HepG2 (cell line): ENCODE results near the gene RPS19BP1. TPM values are rescaled to one million over a fixed set of nuclear protein-coding genes. Genes with fewer than 3 reads are reported as not detected.

ENCODE experiments used
- ATAC-seq: fragments of 200-7000 bp; cut with Tn5 transposase; 3 replicates; pipeline ENCODE4 v1.9.1; 2020; ENCODE audit warnings: mild to moderate bottlenecking, moderate library complexity
- BruUV-seq: library from RNA; stranded (reverse); fragments of 400-500 nt; replicated peaks from 2 replicates; lab custom pipeline; 2021; lab: Mats Ljungman, UMichigan
- CTCF ChIA-PET: fragments of 300-600 bp; formaldehyde crosslinking; extraction: SDS; loops from one replicate; lab custom pipeline; 2021; ENCODE audit warnings: low total read pairs, inconsistent platforms, low intra/inter-chr PET ratio; lab: Yijun Ruan, JAX
- POLR2A ChIA-PET: fragments of 350-600 bp; sonication (Branson Sonifier 250); formaldehyde crosslinking; loops from one replicate; lab custom pipeline; 2020; ENCODE audit warnings: antibody characterized with exemption, inconsistent platforms; lab: Yijun Ruan, JAX
- DNase-seq: peaks from one replicate; pipeline ENCODE4 v3.0.0-alpha.2; 2015; ENCODE audit warnings: low spot score
- FAIRE-seq: peaks from 3 replicates; lab custom pipeline; 2011; peaks lifted over from hg19 to GRCh38; lab: Jason Lieb, UNC
- H2AFZ ChIP-seq: one replicate; pipeline ENCODE4 v1.6.1; 2011; ENCODE audit warnings: low read length, inconsistent platforms
- H3K27ac ChIP-seq: fragments of 300-600 bp; 3 replicates; pipeline ENCODE4 v1.8.0; 2011; ENCODE audit warnings: mixed run types, mild to moderate bottlenecking, mixed read lengths, low read length, inconsistent platforms; ENCODE audit not compliant: insufficient read depth; ENCODE audit errors: extremely low read length
- H3K27me3 ChIP-seq, 2 experiments: fragments of 200-600 bp in 1 of 2; 2 replicates in 1 of 2; 3 replicates in 1 of 2; pipeline versions ENCODE4 v1.6.0 to v1.8.0; 2011; ENCODE audit warnings: low read length in 2 of 2, mild to moderate bottlenecking in 2 of 2, moderate library complexity in 2 of 2, inconsistent platforms in 1 of 2; ENCODE audit not compliant: insufficient read depth in 2 of 2, control insufficient read depth in 1 of 2
- H3K36me3 ChIP-seq, 2 experiments: fragments of 200-600 bp in 1 of 2; replicated peaks in 1 of 2; 2 replicates in 1 of 2; 3 replicates in 1 of 2; pipeline versions ENCODE4 v1.5.1 to v1.8.0; 2011; ENCODE audit warnings: low read length in 2 of 2, inconsistent platforms in 1 of 2; ENCODE audit not compliant: insufficient read depth in 2 of 2, control insufficient read depth in 1 of 2
- H3K4me1 ChIP-seq: 2 replicates; pipeline ENCODE4 v1.5.1; 2012; ENCODE audit warnings: low read length, inconsistent platforms; ENCODE audit not compliant: insufficient read depth
- H3K4me2 ChIP-seq: 2 replicates; pipeline ENCODE4 v1.6.0; 2011; ENCODE audit warnings: low read depth, low read length, inconsistent platforms
- H3K4me3 ChIP-seq, 3 experiments: fragments of 200-600 bp in 1 of 3; sonication (generic), shearing (Covaris generic) in 1 of 3; replicated peaks in 1 of 3; 2 replicates each; pipeline ENCODE4 v1.5.1; 2011 to 2016; ENCODE audit warnings: low read length in 3 of 3, inconsistent platforms in 2 of 3, low read depth in 2 of 3, mild to moderate bottlenecking in 2 of 3, control low read depth in 1 of 3, mixed read lengths in 1 of 3; ENCODE audit not compliant: insufficient read depth in 1 of 3
- H3K79me2 ChIP-seq: one replicate; pipeline ENCODE4 v1.6.1; 2011; ENCODE audit warnings: low read length, inconsistent platforms; ENCODE audit not compliant: insufficient read depth
- H3K9ac ChIP-seq: 2 replicates; pipeline ENCODE4 v1.6.0; 2011; ENCODE audit warnings: mild to moderate bottlenecking, low read depth, low read length, inconsistent platforms; ENCODE audit not compliant: insufficient read depth
- H3K9me3 ChIP-seq: 2 replicates; pipeline ENCODE4 v1.5.1; 2012; ENCODE audit warnings: mild to moderate bottlenecking, low read length
- H4K20me1 ChIP-seq: 2 replicates; pipeline ENCODE4 v1.6.0; 2011; ENCODE audit warnings: inconsistent platforms, mild to moderate bottlenecking, low read length, moderate library complexity; ENCODE audit not compliant: insufficient read depth
- AHDC1 ChIP-seq: sonication (generic); formaldehyde crosslinking; IDR thresholded peaks from 2 replicates; pipeline ENCODE4 v1.5.1; 2020; ENCODE audit warnings: mild to moderate bottlenecking, missing genetic modification reagents, borderline replicate concordance
- SATB2 ChIP-seq: sonication (generic); formaldehyde crosslinking; IDR thresholded peaks from 2 replicates; pipeline ENCODE4 v1.5.0; 2020; ENCODE audit warnings: missing genetic modification reagents
- whole genome bisulfite sequencing: methylation state at CpG from one replicate; pipeline ENCODE4 v1.1.6; 2017; ENCODE audit warnings: low lambda C conversion rate; 5-methylcytosine and 5-hydroxymethylcytosine counted together
- in situ Hi-C: cut with HindIII; loops from 2 replicates; pipeline ENCODE4 v1.10.0; 2017; ENCODE audit warnings: low pct_unique_long_range_greater_than_20kb; ENCODE audit not compliant: extremely low pct_ligation_motif_present
- intact Hi-C: fragments of 100-400 bp; cut with micrococcal nuclease; formaldehyde crosslinking; loops from one replicate; pipeline ENCODE4 v1.10.0; 2022; ENCODE audit not compliant: unreplicated experiment
- polyA plus RNA-seq, 8 experiments: library from polyadenylated mRNA; depleted of rRNA in 3 of 8; stranded (reverse) in 7 of 8; unstranded in 1 of 8; fragments of >200 nt; fragmentation: Illumina TruSeq in 4 of 8; extraction: Trizol in 4 of 8; gene quantifications; 2 replicates each; pipeline versions ENCODE4 v1.2.1 to v1.2.3, GENCODE V29; 2011 to 2016; ENCODE audit warnings: low read depth in 4 of 8, missing spikeins in 1 of 8, mixed read lengths in 1 of 8; ENCODE audit not compliant: insufficient read depth in 1 of 8
- total RNA-seq, 5 experiments: library from RNA; depleted of rRNA; stranded (reverse); fragments of >200 nt; fragmentation: Illumina TruSeq; extraction: Trizol; gene quantifications; 2 replicates each; pipeline ENCODE4 v1.2.3, GENCODE V29; 2016; ENCODE audit warnings: low read depth in 1 of 5
- TF ChIP-seq, protein P1 (sequence below), 2 experiments: fragments of 450-650 bp in 1 of 2; sonication (generic) in 1 of 2; formaldehyde crosslinking in 1 of 2; IDR thresholded peaks; 2 replicates each; pipeline versions ENCODE4 v1.6.1 to v1.8.0; 2016 to 2022; ENCODE audit warnings: antibody characterized with exemption in 1 of 2, mild to moderate bottlenecking in 1 of 2, missing genetic modification reagents in 1 of 2
- TF ChIP-seq, protein P2 (sequence below): sonication (generic); formaldehyde crosslinking; IDR thresholded peaks from 2 replicates; pipeline ENCODE4 v1.4.0; 2020; ENCODE audit warnings: missing genetic modification reagents

The RPS19BP1 gene
- total and polyA plus RNA-seq, 2 of the 13 experiments (the other 11 are each of a cell fraction or from before 2014, with no cell fraction given), result 44.3 to 81.3 TPM

DNA sequence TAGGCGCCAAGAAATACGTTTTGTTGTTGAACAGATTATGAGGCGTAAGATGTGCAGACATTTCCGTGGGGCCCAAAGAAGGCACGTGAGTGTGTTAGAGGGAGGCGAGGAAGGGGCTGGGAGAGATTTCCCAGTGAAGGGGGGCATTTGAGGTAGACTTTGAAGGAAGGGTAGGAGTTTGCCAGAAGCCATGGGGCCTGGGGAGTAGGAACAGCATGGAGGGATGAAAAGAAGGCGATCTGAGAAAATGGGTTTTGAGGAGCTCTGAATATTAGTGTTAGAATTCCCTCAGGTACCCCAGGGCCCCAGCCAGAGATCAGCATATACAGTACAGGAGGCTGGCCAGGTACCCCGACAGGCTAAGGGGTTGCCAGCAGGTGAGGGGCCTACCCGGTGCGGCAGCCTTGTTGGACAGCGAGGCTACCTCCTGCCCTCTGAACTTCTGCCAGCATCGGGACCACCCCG lies 30.9 kb downstream of the RPS19BP1 start (continued):
- TF ChIP-seq, protein P1, sequence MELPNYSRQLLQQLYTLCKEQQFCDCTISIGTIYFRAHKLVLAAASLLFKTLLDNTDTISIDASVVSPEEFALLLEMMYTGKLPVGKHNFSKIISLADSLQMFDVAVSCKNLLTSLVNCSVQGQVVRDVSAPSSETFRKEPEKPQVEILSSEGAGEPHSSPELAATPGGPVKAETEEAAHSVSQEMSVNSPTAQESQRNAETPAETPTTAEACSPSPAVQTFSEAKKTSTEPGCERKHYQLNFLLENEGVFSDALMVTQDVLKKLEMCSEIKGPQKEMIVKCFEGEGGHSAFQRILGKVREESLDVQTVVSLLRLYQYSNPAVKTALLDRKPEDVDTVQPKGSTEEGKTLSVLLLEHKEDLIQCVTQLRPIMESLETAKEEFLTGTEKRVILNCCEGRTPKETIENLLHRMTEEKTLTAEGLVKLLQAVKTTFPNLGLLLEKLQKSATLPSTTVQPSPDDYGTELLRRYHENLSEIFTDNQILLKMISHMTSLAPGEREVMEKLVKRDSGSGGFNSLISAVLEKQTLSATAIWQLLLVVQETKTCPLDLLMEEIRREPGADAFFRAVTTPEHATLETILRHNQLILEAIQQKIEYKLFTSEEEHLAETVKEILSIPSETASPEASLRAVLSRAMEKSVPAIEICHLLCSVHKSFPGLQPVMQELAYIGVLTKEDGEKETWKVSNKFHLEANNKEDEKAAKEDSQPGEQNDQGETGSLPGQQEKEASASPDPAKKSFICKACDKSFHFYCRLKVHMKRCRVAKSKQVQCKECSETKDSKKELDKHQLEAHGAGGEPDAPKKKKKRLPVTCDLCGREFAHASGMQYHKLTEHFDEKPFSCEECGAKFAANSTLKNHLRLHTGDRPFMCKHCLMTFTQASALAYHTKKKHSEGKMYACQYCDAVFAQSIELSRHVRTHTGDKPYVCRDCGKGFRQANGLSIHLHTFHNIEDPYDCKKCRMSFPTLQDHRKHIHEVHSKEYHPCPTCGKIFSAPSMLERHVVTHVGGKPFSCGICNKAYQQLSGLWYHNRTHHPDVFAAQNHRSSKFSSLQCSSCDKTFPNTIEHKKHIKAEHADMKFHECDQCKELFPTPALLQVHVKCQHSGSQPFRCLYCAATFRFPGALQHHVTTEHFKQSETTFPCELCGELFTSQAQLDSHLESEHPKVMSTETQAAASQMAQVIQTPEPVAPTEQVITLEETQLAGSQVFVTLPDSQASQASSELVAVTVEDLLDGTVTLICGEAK (IDR thresholded peaks at IDR 0.05), result no peak
- TF ChIP-seq, protein P1 (CRISPR knock-in tag; IDR thresholded peaks at IDR 0.05), result no peak
- no peak for TF ChIP-seq SATB2 (CRISPR knock-in tag)

DNA sequence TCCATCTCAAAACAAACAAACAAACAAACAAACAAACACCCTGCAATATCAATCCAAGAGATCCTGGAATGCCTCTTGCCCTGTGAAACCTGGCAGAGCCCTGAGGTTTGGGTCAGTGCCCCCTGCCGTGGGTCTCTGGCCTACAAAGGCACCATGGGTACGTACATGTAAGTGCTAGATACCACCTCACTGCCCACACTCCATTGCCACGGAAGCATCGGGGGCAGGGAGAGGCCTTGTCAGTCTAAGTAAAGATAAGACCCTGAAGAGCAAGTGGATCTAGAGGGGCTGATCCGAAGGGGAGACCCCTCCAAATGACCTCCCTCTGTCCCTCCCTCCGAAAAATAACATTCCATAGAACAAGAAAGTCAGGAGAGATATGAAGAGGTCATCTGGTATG lies 32.4 kb downstream of the RPS19BP1 start:
- H3K79me2 ChIP-seq, result peaks cover 25% of the 10 kb centered on the region
- H3K9me3 ChIP-seq, result no peaks in the 10 kb centered on the region
- ChIA-PET POLR2A (interaction anchor here (1.5 to 9.1 kb wide), 3 partner anchors 10 to 27 kb away, joined by 3 to 167 read pairs (median 118); partner anchors contain the start of genes ATF4 and RPS19BP1), CTCF (no interaction called here)
- BruUV-seq, result no TSS peak
- 89% methylated on average over 6 of the region's 6 CpGs for WGBS
- no peak overlapping the region for H3K4me3 ChIP-seq
- H3K27ac ChIP-seq, result no peak overlapping the region
- H2AFZ ChIP-seq, result no peak overlapping the region
- peaks cover 76% of the 10 kb centered on the region for H3K4me1 ChIP-seq
- no peak overlapping the region for H3K9ac ChIP-seq
- no peaks in the 10 kb centered on the region for H3K27me3 ChIP-seq
- no peak for FAIRE-seq
- DNase-seq, result no peak
- no peak overlapping the region for H3K4me2 ChIP-seq
- H4K20me1 ChIP-seq, result peaks cover 6% of the 10 kb centered on the region; the same call in 1 of the 2 replicates
- in situ Hi-C loops (no loop called here), intact Hi-C loops (no loop called here)
- H3K36me3 ChIP-seq, result peaks cover 0 to 14% of the 10 kb centered on the region in 2 experiments; a peak in 4 of 5 replicates
- no peak for ATAC-seq
- TF ChIP-seq, protein P2, sequence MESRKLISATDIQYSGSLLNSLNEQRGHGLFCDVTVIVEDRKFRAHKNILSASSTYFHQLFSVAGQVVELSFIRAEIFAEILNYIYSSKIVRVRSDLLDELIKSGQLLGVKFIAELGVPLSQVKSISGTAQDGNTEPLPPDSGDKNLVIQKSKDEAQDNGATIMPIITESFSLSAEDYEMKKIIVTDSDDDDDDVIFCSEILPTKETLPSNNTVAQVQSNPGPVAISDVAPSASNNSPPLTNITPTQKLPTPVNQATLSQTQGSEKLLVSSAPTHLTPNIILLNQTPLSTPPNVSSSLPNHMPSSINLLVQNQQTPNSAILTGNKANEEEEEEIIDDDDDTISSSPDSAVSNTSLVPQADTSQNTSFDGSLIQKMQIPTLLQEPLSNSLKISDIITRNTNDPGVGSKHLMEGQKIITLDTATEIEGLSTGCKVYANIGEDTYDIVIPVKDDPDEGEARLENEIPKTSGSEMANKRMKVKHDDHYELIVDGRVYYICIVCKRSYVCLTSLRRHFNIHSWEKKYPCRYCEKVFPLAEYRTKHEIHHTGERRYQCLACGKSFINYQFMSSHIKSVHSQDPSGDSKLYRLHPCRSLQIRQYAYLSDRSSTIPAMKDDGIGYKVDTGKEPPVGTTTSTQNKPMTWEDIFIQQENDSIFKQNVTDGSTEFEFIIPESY (CRISPR knock-in tag), result no peak
- TF ChIP-seq AHDC1 (CRISPR knock-in tag), result no peak
